ENCODE measurements around the gene CTSZ. TPM values are rescaled to one million over a fixed set of nuclear protein-coding genes. Genes with fewer than 3 reads are reported as not detected.
A peak's percentile ranks its signal among the peaks of the same experiment; 100 is the strongest.

Gene CTSZ
- polyA plus RNA-seq, 2 of the 4 experiments (the other 2 are of a cell fraction), result 115 to 156 TPM

DNA sequence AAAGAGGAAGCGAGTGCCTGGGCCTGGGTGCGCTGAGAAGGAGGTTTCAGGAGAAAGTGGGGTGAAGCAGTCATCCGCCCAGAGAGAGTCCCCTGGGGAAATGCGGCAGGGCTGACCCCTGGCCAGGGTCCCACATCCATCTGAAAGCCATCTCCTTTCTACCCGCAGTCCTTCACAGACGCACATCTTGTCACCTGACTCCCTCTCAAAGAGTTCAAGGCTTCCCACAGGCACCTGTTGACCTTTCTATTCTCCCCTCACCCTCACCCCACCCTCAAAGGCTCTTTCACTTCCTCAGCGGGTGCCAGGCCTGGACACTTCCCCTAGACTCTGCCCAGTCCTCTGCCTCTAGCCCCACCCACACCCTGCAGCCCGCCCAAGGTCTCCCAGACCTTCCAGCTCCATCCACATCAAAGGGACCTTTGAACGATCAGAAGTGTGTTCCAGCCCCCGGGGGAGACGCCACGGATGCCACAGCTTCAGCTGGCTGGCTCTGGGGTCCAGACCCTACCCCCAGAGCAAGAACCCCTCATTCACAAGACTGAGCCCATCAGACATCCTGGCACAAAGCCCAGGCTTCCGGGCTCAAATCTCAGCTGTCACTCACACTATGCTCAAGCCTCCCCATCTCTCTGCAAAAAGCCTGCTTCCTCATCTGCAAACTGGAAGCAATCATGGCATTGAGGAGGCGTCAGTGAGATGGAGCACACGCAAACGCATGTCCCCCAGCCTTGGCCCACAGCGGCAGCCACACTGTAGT is 2.1 kb downstream of the CTSZ start:
- no peak overlapping the region for H3K4me3 ChIP-seq
- ATAC-seq (no peak), DNase-seq (ENCODE audit: low read depth in 1 of 2, low spot score in 1 of 2) (no peak), FAIRE-seq (no peak)
- CTCF ChIA-PET, result no interaction called here
- TF ChIP-seq RARB (CRISPR knock-in tag; IDR thresholded peaks at IDR 0.05) (no peak), ZFP36 (IDR thresholded peaks at IDR 0.05; ENCODE audit: borderline replicate concordance, partially characterized antibody) (peak; percentile 34)
- 90% methylated on average over 15 of the region's 17 CpGs for WGBS (ENCODE audit: missing lambda C conversion rate)
- no peaks in the 10 kb centered on the region for H3K9me3 ChIP-seq
- peak overlapping the region in 1 of 2 experiments; percentile 98; a peak in 1 of 6 replicates for H3K27ac ChIP-seq
- peak overlapping the region; percentile 76 for H3K4me2 ChIP-seq
- POLR2A ChIA-PET, result interaction anchor here (1.6 kb wide), 1 partner anchor 28 kb away, joined by 7 read pairs; the partner anchor contains the start of gene ATP5F1E
- peaks cover 21% of the 10 kb centered on the region for H3K4me1 ChIP-seq

DNA sequence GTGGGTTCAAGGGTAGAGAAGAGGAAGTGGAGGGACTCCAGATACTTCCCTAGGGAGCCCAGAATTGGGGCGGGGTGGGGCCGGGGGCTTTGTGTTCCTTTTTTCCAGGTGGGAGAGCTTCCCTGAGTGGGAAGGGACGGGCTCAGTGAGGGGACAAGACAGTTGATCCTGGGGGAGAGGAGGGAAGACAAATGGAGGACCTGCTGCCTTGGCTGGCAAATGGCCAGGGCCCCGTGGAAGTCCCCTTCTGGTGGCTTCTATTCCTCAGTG is 2.6 kb downstream of the CTSZ start:
- Histone ChIP-seq H3K4me3 (no peak overlapping the region), H3K9me3 (no peaks in the 10 kb centered on the region), H3K4me1 (peaks cover 21% of the 10 kb centered on the region), H3K27ac (no peak overlapping the region), H3K4me2 (no peak overlapping the region)
- WGBS (ENCODE audit: missing lambda C conversion rate), result 72% methylated on average over 3 of the region's 4 CpGs
- ChIA-PET POLR2A (no interaction called here), CTCF (no interaction called here)
- no peak for DNase-seq (ENCODE audit: low read depth in 1 of 2, low spot score in 1 of 2)
- TF ChIP-seq HOXA7 (CRISPR knock-in tag; IDR thresholded peaks at IDR 0.05), result no peak
- no peak for TF ChIP-seq ZNF302 (CRISPR knock-in tag; IDR thresholded peaks at IDR 0.05)
- TF ChIP-seq, protein P1, sequence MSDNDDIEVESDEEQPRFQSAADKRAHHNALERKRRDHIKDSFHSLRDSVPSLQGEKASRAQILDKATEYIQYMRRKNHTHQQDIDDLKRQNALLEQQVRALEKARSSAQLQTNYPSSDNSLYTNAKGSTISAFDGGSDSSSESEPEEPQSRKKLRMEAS (IDR thresholded peaks at IDR 0.05), result no peak
- TF ChIP-seq CHD4 (IDR thresholded peaks at IDR 0.05; ENCODE audit: borderline replicate concordance), result no peak
- no peak for TF ChIP-seq TP53 (CRISPR knock-in tag; IDR thresholded peaks at IDR 0.05)
- no peak for TF ChIP-seq MAFK (IDR thresholded peaks at IDR 0.05; ENCODE audit: partially characterized antibody)
- no peak for TF ChIP-seq JUN (IDR thresholded peaks at IDR 0.05)
- no peak for TF ChIP-seq CBX2 (IDR thresholded peaks at IDR 0.05; ENCODE audit: borderline replicate concordance, low read depth)
- no peak for TF ChIP-seq KDM1A (IDR thresholded peaks at IDR 0.05; ENCODE audit: low read depth)
- no peak for TF ChIP-seq BHLHE40 (IDR thresholded peaks at IDR 0.05; ENCODE audit: low read depth, low read length)
- no peak for TF ChIP-seq NPAS2 (CRISPR knock-in tag; IDR thresholded peaks at IDR 0.05; ENCODE audit: borderline replicate concordance)
- TF ChIP-seq CHD2 (IDR thresholded peaks at IDR 0.05; ENCODE audit: low read length, partially characterized antibody), result no peak
- no peak for TF ChIP-seq CBX8 (IDR thresholded peaks at IDR 0.05)
- no peak for ATAC-seq
- no peak for FAIRE-seq

DNA sequence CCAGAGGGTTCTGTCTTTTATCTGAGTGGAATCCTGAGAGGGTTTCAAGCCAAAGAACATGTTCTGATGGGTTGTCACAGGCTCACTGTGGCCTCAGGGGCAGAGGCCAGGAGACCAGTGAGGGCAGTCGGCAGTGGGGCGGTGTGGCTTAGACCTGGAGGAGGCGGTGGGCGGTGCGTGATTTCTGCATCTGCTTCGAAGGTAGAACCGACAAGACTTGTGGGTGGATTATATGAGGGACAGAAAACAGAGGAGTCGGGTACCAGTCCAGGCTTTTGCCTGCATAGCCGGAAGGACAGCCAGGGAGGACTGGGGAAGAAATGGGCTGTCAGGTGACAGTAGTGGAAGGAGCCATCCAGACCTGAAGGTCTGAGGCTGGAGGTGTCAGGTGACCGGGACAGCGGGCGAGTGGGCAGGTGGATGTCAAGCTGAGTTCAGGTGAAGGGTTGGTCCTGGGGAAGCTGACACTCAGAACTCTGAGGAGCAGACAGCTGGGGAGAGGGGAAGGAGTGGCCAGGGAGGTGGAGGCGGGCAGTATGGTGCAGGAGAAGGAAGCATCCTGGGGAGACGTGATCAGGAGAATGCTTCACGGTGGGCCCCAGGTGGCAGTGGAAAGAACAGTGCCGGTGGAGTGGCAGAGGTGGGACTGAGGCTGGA is 3.1 kb downstream of the CTSZ start:
- FAIRE-seq (no peak), ATAC-seq (no peak), DNase-seq (ENCODE audit: low read depth in 1 of 2, low spot score in 1 of 2) (no peak)
- Histone ChIP-seq H3K4me2 (no peak overlapping the region), H3K4me1 (peaks cover 21% of the 10 kb centered on the region), H3K4me3 (no peak overlapping the region), H3K9me3 (no peaks in the 10 kb centered on the region), H3K27ac (no peak overlapping the region)
- 94% methylated on average over 16 of the region's 16 CpGs for WGBS (ENCODE audit: missing lambda C conversion rate)
- ChIA-PET POLR2A (no interaction called here), CTCF (no interaction called here)
- TF ChIP-seq EHF (CRISPR knock-in tag; IDR thresholded peaks at IDR 0.05) (no peak), CBX8 (IDR thresholded peaks at IDR 0.05) (no peak), BHLHE40 (IDR thresholded peaks at IDR 0.05; ENCODE audit: low read depth, low read length) (no peak), MAZ (IDR thresholded peaks at IDR 0.05; ENCODE audit: borderline replicate concordance, low read depth, low read length) (no peak), NPAS2 (CRISPR knock-in tag; IDR thresholded peaks at IDR 0.05; ENCODE audit: borderline replicate concordance) (no peak), ZSCAN20 (CRISPR knock-in tag; IDR thresholded peaks at IDR 0.05) (no peak), JUNB (IDR thresholded peaks at IDR 0.05) (no peak), HOXA7 (CRISPR knock-in tag; IDR thresholded peaks at IDR 0.05) (no peak), RCOR1 (IDR thresholded peaks at IDR 0.05; ENCODE audit: low read depth, low read length) (no peak), SMC3 (IDR thresholded peaks at IDR 0.05) (no peak), FOSL2 (IDR thresholded peaks at IDR 0.05) (no peak), FOSL2 (CRISPR knock-in tag; IDR thresholded peaks at IDR 0.05) (no peak), EHMT2 (IDR thresholded peaks at IDR 0.05; ENCODE audit: low read depth) (no peak), TP53 (CRISPR knock-in tag; IDR thresholded peaks at IDR 0.05) (no peak)
- TF ChIP-seq, protein P2, sequence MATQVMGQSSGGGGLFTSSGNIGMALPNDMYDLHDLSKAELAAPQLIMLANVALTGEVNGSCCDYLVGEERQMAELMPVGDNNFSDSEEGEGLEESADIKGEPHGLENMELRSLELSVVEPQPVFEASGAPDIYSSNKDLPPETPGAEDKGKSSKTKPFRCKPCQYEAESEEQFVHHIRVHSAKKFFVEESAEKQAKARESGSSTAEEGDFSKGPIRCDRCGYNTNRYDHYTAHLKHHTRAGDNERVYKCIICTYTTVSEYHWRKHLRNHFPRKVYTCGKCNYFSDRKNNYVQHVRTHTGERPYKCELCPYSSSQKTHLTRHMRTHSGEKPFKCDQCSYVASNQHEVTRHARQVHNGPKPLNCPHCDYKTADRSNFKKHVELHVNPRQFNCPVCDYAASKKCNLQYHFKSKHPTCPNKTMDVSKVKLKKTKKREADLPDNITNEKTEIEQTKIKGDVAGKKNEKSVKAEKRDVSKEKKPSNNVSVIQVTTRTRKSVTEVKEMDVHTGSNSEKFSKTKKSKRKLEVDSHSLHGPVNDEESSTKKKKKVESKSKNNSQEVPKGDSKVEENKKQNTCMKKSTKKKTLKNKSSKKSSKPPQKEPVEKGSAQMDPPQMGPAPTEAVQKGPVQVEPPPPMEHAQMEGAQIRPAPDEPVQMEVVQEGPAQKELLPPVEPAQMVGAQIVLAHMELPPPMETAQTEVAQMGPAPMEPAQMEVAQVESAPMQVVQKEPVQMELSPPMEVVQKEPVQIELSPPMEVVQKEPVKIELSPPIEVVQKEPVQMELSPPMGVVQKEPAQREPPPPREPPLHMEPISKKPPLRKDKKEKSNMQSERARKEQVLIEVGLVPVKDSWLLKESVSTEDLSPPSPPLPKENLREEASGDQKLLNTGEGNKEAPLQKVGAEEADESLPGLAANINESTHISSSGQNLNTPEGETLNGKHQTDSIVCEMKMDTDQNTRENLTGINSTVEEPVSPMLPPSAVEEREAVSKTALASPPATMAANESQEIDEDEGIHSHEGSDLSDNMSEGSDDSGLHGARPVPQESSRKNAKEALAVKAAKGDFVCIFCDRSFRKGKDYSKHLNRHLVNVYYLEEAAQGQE (IDR thresholded peaks at IDR 0.05), result no peak
- TF ChIP-seq, protein P3, sequence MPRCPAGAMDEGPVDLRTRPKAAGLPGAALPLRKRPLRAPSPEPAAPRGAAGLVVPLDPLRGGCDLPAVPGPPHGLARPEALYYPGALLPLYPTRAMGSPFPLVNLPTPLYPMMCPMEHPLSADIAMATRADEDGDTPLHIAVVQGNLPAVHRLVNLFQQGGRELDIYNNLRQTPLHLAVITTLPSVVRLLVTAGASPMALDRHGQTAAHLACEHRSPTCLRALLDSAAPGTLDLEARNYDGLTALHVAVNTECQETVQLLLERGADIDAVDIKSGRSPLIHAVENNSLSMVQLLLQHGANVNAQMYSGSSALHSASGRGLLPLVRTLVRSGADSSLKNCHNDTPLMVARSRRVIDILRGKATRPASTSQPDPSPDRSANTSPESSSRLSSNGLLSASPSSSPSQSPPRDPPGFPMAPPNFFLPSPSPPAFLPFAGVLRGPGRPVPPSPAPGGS (IDR thresholded peaks at IDR 0.05), result no peak
- TF ChIP-seq, protein P4, sequence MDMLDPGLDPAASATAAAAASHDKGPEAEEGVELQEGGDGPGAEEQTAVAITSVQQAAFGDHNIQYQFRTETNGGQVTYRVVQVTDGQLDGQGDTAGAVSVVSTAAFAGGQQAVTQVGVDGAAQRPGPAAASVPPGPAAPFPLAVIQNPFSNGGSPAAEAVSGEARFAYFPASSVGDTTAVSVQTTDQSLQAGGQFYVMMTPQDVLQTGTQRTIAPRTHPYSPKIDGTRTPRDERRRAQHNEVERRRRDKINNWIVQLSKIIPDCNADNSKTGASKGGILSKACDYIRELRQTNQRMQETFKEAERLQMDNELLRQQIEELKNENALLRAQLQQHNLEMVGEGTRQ (IDR thresholded peaks at IDR 0.05), result no peak
- TF ChIP-seq, protein P5, sequence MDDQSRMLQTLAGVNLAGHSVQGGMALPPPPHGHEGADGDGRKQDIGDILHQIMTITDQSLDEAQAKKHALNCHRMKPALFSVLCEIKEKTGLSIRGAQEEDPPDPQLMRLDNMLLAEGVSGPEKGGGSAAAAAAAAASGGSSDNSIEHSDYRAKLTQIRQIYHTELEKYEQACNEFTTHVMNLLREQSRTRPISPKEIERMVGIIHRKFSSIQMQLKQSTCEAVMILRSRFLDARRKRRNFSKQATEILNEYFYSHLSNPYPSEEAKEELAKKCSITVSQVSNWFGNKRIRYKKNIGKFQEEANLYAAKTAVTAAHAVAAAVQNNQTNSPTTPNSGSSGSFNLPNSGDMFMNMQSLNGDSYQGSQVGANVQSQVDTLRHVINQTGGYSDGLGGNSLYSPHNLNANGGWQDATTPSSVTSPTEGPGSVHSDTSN (IDR thresholded peaks at IDR 0.05), result no peak
